PFSK-1 (cell line): ENCODE measurements around the gene SLC24A3.

Source experiments
- POLR2AphosphoS5 ChIP-seq: IDR thresholded peaks from 2 replicates; pipeline ENCODE4 v1.6.1; 2012; ENCODE audit warnings: low read depth, mild to moderate bottlenecking, control low read depth, low read length, moderate library complexity
- SIN3A ChIP-seq: IDR thresholded peaks from 2 replicates; pipeline ENCODE4 v1.6.1; 2012; ENCODE audit warnings: mild to moderate bottlenecking, low read length, moderate library complexity, borderline replicate concordance; ENCODE audit not compliant: insufficient read depth
- TAF1 ChIP-seq: IDR thresholded peaks from 2 replicates; pipeline ENCODE4 v1.6.1; 2012; ENCODE audit warnings: low read length, control low read depth, borderline replicate concordance; ENCODE audit not compliant: insufficient read depth

GRCh38 chr20:19510611-19511010 is 298.2 kb downstream of the SLC24A3 start:
- TF ChIP-seq POLR2AphosphoS5 (no peak), TAF1 (no peak), SIN3A (no peak)
